ENCODE measurements around the gene NBEAL2. TPM values are rescaled to one million over a fixed set of nuclear protein-coding genes. Genes with fewer than 3 reads are reported as not detected.

NBEAL2 gene
- total and polyA plus RNA-seq, 7 donors: 5.4 to 13.0 (median 7.4) TPM

GRCh38 chr3:46947546-46947901, 31.9 kb upstream of the NBEAL2 start:
- ATAC-seq (peak in 3 of 4 donors; percentile 0 to 3 (median 2)), DNase-seq (no peak)
- WGBS, 3 donors: 79 to 83% (median 83%) methylated on average over 4 of the region's 4 CpGs
- Histone ChIP-seq H3K9me3 (no peaks in the 10 kb centered on the region), H3K4me1 (peaks cover 84% of the 10 kb centered on the region), H3K36me3 (ENCODE audit: insufficient read depth in 1 of 2, low read depth in 1 of 2) (no peaks in the 10 kb centered on the region), H3K27ac (peak overlapping the region; percentile 90), H3K4me3 (no peak overlapping the region), H3K27me3 (ENCODE audit: insufficient read depth in 3 of 3, low read length in 2 of 3) (no peaks in the 10 kb centered on the region)
- intact Hi-C loops (cut with DNase I): no loop called here
- TF ChIP-seq, protein P1, sequence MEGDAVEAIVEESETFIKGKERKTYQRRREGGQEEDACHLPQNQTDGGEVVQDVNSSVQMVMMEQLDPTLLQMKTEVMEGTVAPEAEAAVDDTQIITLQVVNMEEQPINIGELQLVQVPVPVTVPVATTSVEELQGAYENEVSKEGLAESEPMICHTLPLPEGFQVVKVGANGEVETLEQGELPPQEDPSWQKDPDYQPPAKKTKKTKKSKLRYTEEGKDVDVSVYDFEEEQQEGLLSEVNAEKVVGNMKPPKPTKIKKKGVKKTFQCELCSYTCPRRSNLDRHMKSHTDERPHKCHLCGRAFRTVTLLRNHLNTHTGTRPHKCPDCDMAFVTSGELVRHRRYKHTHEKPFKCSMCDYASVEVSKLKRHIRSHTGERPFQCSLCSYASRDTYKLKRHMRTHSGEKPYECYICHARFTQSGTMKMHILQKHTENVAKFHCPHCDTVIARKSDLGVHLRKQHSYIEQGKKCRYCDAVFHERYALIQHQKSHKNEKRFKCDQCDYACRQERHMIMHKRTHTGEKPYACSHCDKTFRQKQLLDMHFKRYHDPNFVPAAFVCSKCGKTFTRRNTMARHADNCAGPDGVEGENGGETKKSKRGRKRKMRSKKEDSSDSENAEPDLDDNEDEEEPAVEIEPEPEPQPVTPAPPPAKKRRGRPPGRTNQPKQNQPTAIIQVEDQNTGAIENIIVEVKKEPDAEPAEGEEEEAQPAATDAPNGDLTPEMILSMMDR (IDR thresholded peaks at IDR 0.05): no peak

GRCh38 chr3:46947981-46948791, 31.3 kb upstream of the NBEAL2 start:
- intact Hi-C loops (cut with DNase I): no loop called here
- ATAC-seq (peak; percentile 90 to 93 (median 92)), DNase-seq (peak; percentile 46 to 82)
- H3K27me3 ChIP-seq (ENCODE audit: insufficient read depth in 3 of 3, low read length in 2 of 3): no peaks in the 10 kb centered on the region
- peak overlapping the region; percentile 90 for H3K27ac ChIP-seq
- TF ChIP-seq, protein P1 (IDR thresholded peaks at IDR 0.05): no peak
- no peaks in the 10 kb centered on the region for H3K36me3 ChIP-seq (ENCODE audit: insufficient read depth in 1 of 2, low read depth in 1 of 2)
- H3K4me1 ChIP-seq: peaks cover 84% of the 10 kb centered on the region
- 44 to 66% (median 48%) methylated on average over 19 of the region's 19 CpGs for WGBS, 3 donors
- no peaks in the 10 kb centered on the region for H3K9me3 ChIP-seq
- no peak overlapping the region for H3K4me3 ChIP-seq

- H3K4me1 ChIP-seq: peaks cover 84% of the 10 kb centered on the region
- WGBS, 3 donors: 34 to 46% (median 45%) methylated on average over 6 of the region's 6 CpGs
- no peak for ATAC-seq
- intact Hi-C loops (cut with DNase I): no loop called here
- H3K27me3 ChIP-seq (ENCODE audit: insufficient read depth in 3 of 3, low read length in 2 of 3): no peaks in the 10 kb centered on the region
- no peak overlapping the region for H3K4me3 ChIP-seq
- no peaks in the 10 kb centered on the region for H3K36me3 ChIP-seq (ENCODE audit: insufficient read depth in 1 of 2, low read depth in 1 of 2)
- peak overlapping the region; percentile 90 for H3K27ac ChIP-seq
- TF ChIP-seq, protein P1 (IDR thresholded peaks at IDR 0.05): no peak
- no peak for DNase-seq
- no peaks in the 10 kb centered on the region for H3K9me3 ChIP-seq
Measured at GRCh38 chr3:46948830-46949671, 30.4 kb upstream of the NBEAL2 start.

- intact Hi-C loops (cut with DNase I): no loop called here
- H3K4me1 ChIP-seq: peaks cover 84% of the 10 kb centered on the region
- DNase-seq (no peak), ATAC-seq (no peak)
- no peaks in the 10 kb centered on the region for H3K36me3 ChIP-seq (ENCODE audit: insufficient read depth in 1 of 2, low read depth in 1 of 2)
- TF ChIP-seq, protein P1 (IDR thresholded peaks at IDR 0.05): no peak
- H3K9me3 ChIP-seq: no peaks in the 10 kb centered on the region
- 91 to 94% (median 92%) methylated on average over 2 of the region's 2 CpGs for WGBS, 3 donors
- no peak overlapping the region for H3K4me3 ChIP-seq
- no peaks in the 10 kb centered on the region for H3K27me3 ChIP-seq (ENCODE audit: insufficient read depth in 3 of 3, low read length in 2 of 3)
- H3K27ac ChIP-seq: peak overlapping the region; percentile 90
Measured at GRCh38 chr3:46950177-46950576, 29.3 kb upstream of the NBEAL2 start.

Data from psoas muscle (tissue), 8 donors.